HL-60/S4 treated with retinoic acid at 250 ng/mL for 4 days and 3 days (cell line): ENCODE results near the gene CTSD.
"Not testable (repeated sequence)": the region's sequence is repeated elsewhere in the genome, so short reads cannot be mapped to it uniquely, and the experiment has no call there.

Experiments used
- in situ Hi-C: fragments of 300-500 bp; cut with MboI; formaldehyde crosslinking; loops from 2 replicates; pipeline ENCODE4 v1.7.0; 2022; ENCODE audit warnings: low sequenced_read_pairs

The CTSD gene

GRCh38 chr11:1770528-1770927 lies 6.8 kb upstream of the CTSD start:
- in situ Hi-C loops: no loop called here

- in situ Hi-C loops: no loop called here
Measured at GRCh38 chr11:1770061-1770460, 6.3 kb upstream of the CTSD start.

- in situ Hi-C loops: not testable (repeated sequence)
Measured at GRCh38 chr11:1769304-1769936, 5.7 kb upstream of the CTSD start.

GRCh38 chr11:1768141-1768469 lies 4.4 kb upstream of the CTSD start:
- in situ Hi-C loops: no loop called here

- in situ Hi-C loops: no loop called here
Measured at GRCh38 chr11:1767399-1768140, 3.8 kb upstream of the CTSD start.

- in situ Hi-C loops: no loop called here
Measured at GRCh38 chr11:1766719-1767398, 3.1 kb upstream of the CTSD start.

DNA sequence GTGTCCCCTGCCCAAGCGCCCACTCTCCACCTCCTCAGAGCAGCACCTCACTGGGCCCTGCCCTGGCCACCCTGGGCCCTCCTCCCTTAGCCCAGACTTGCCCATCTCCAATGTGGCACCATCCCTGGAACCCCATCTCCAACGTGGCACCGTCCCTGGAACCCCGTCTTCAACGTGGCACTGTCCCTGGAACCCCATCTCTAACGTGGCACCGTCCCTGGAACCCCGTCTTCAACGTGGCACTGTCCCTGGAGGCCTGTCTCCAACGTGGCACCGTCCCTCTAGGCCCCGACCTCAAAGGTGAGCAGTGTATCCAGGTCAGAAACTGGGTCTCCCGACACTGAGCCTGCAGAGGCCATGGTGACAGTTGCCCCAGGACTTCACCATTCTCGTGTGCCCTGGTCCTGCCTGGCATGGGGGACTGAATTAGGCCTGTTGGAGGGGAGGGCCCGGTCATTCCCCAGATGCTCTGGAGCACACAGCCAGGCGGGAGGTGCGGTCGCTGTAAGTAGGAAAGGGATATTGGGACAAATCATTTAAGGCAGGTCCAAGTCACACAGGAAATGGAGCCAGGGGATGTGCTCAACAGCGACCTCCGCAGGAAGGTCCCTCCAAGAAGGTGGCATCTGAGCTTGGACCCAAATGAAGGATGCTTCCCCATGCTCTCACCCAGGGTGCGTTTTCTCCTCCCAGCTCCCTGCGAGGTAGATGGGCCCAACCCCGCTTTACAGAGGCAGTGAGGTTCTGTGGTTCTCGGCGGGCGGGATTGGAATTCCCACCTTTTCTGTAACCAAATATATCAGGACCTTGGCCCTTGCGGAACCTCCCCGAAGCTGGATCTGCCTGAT lies 2.4 kb upstream of the CTSD start:
- in situ Hi-C loops: no loop called here

DNA sequence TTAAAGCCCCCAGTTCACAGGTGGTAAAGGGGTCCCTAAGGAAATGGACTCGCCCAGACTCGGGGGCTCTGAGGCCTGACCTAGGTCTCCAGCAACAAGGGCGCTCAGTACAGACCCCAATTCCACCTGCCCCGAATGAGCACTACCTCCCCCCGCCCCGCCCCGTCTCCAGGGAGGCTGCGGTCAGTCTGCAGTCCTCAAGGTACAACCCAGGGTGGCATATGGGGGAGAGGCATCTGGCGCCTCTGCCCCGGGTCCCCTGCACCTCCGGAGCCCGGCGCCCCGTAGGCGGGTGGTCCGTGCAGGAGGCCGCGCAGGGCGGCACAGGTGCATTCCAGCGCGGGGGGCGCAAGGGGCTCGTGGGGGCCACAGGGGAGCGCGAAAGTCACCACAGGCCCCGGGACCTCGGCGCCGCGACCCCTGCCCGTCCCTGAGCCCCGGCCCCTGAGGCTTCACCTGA lies 361 bp downstream of the CTSD start:
- in situ Hi-C loops: no loop called here

DNA sequence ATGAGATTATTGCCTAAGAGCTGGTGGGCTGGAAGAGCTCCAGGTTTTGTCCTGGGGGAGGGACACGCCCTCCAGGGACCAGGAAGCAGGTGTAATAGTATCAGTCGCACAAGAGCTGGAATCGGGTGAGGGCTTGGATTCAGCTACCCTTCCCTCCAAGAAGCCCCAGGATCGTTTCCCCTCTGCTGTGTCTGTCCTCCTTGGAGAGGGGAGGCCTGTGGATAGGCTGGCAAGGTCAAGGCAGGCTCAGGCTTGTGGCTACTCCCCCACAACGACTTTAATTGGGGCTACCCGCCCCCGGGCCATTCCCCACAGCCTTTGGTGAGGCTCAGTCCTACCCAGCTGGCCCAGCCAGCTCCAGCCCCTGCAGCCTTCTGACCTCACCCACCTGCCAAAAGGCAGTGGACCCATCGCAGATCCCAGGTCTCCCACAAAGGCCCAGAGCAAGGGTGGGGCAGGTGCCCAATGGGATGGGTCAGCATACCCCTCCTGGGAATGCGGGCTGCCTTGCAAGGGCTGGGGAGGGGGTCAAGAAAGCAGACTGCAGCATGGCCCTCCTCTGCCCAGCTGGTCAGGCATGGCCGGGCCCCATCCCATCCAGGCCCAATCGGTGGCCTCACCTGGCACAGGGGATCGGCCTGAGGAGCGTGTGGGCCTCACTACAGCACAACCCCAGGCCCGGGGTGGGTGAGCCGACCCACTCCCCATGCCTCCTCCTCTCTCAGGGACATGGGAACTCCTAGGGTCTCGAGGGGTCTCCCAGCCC lies 1.0 kb downstream of the CTSD start:
- in situ Hi-C loops: no loop called here

GRCh38 chr11:1761857-1762536 lies 1.7 kb downstream of the CTSD start:
- in situ Hi-C loops: no loop called here

GRCh38 chr11:1761110-1761856 lies 2.4 kb downstream of the CTSD start:
- in situ Hi-C loops: no loop called here

DNA sequence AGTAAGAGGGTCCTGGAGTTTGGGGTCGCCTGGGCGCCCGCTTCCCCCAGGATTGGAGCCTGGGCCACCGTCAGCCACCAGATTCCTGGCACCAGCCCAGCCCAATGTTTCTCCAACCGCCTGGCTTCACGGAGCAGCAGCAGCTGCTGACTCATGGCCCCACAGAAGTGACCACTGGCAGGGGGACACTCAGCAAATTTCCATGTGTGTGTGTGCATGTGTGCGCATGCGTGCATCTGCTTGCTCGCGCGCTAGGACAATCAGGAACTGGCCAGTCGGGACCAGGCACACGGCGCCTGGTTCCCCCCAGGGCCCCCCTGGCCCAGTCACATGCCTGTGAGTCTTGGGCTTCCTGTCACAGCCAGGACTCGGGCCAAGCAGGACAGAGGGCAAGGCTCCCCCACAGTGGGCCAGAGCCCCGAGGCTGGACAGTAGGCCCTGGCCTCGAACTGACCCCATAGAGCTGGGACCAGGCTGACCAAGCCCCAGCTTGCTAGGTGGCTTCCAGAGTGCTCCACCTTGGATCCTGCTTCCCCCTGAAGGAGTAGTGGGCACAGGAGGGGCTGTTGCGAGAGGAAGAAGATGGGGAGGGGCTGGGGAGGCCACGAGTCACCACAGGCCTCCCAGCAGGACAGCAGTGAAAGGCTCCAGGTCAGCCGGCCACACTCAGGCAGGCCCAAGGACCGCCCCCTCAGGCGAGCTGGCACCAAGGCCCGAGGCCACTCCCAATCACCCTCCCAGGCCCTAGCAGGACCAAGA lies 3.2 kb downstream of the CTSD start:
- in situ Hi-C loops: no loop called here

DNA sequence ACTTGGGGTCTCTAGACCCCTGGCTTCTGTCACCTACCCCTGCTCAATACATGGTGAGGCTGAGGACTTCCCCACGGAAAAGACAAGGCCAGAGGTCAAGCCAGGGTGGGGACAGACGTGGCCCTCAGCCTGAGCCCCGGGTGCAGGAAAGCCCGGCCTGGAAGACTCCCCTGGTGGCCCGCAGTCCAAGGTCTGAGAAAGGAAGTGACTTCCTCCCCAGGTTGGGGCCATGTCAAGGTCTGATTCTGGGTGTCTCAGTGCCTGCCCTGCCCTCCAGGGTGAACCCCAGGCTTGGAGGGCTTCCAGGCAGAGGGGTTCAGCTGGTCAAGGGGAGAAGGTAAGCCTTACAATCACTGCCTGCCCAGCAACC lies 3.9 kb downstream of the CTSD start:
- in situ Hi-C loops: no loop called here

DNA sequence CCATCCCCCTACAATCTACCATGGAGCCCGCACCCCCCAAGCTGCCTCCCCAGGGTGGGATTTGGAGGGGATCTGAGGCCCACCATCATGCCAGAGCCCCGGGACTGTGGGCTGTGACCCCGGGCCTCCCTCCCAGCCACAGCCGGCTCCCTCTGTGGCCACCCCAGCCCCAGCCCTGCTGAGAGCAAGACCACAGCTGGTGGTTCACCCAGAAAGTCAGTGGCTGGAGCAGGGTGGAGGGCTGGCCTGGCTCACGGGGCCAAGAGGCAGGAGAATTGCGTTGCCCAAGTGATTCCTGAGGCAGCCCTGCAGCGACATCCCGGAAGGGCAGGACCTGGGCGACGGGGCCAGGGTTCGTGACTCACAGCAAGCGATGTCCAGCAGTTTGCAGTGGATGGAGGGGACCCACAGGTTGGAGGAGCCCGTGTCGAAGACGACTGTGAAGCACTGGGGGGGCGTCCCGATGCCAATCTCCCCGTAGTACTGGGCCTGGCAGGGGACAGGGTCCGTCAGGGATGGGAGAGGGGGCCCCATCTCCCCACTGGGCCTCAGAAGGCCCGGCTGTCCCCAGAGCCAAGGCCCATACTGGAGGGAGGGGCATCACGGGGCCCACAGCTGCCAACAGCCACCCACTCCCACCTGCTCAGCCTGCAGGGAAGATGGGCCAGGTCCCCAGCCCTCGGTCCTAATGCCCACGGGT lies 4.4 kb downstream of the CTSD start:
- in situ Hi-C loops: no loop called here

DNA sequence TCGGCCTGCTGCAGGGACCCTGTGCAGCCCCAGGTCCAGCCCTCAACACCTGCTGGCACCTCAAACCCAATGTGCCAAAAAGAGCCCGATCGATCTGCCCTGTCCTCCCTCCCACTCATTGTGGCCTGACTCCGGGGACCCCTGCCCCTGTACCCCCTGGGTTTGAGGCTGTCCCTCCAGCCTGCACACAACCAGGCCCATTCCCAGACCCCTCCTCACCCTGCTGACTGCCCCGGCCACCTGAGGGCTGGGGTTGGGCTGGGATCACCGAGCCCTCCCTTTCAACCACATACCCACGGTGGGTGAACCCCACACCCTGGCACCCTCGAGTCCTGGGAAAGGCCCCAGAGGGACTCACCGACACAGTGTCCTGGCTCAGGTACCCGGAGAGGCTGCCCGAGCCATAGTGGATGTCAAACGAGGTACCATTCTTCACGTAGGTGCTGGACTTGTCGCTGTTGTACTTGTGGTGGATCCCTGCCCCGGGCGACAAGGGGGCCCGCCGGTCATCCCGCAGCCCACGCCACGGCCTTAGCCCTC lies 5.0 kb downstream of the CTSD start:
- in situ Hi-C loops: no loop called here

DNA sequence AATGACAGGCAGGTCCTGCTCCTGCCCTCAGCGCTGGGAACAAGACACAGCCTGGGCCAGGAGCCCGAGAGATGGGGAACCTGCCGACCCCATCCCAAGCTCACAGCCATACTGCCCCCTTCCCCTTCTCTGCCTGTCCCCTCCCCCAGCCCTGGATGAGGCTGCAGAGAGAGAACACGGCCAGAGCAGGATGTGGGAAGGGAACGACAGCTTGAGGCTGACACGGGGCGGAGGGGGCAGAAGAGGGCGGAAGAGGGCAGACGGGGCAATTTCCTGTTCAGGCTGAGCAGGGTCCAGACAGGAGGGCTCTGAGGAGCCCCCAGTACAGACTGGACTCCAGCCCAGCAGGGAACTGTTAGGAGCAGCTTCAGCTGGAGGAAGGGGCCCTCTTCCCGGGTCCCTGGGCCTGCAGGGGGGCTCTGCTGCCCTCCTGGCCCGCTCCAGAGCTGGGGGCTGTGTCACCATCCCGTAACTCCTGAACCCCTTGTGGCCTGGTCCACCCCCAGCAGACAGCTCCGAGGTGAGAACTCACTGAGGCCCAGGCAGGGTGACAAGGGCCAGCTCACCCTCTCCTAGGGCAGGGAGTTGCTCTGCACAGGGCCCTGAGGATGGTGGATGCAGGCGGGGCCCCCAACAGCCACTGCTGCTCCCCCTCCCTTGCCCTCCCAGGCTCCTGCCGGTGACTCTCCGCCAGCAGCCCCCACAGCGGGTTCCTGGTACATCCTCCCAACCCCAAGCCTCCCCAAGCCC lies 5.7 kb downstream of the CTSD start:
- in situ Hi-C loops: no loop called here
